ENCODE measurements around the gene ATF3. TPM values are rescaled to one million over a fixed set of nuclear protein-coding genes. Genes with fewer than 3 reads are reported as not detected.

The ATF3 gene
- total and polyA plus RNA-seq, 2 of the 4 experiments (the other 2 are of a cell fraction): 9.9 to 12.3 TPM

- H3K56ac ChIP-seq (ENCODE audit: extremely low read depth, insufficient read depth, low read length): no peak overlapping the region
- intact Hi-C loops (cut with micrococcal nuclease): no loop called here
- CTCF ChIA-PET: no interaction called here
- WGBS, 2 experiments (ENCODE audit: extremely low coverage in 2 of 2, insufficient read length in 1 of 2): 100% methylated on average over 1 of the region's 5 CpGs; no CpG with 5 or more reads in 1 of the 2 experiments
- no peak overlapping the region for H3K27ac ChIP-seq (ENCODE audit: insufficient read depth, low read length)
- DNase-seq (no peak), ATAC-seq (ENCODE audit: low read depth) (no peak)
- in situ Hi-C loops (cut with MboI; ENCODE audit: low sequenced_read_pairs): no loop called here
- H2BK5ac ChIP-seq (ENCODE audit: low read depth, low read length, poor library complexity, severe bottlenecking): no peak overlapping the region
- TF ChIP-seq BHLHE40 (IDR thresholded peaks at IDR 0.05; ENCODE audit: low read depth, low read length) (no peak), FOS (IDR thresholded peaks at IDR 0.05; ENCODE audit: low read depth, low read length) (no peak), CTCF (conservative IDR thresholded peaks at IDR 0.05; ENCODE audit: low read depth, low read length) (no peak), ELK1 (IDR thresholded peaks at IDR 0.05; ENCODE audit: borderline replicate concordance, low read depth, low read length) (no peak), RCOR1 (IDR thresholded peaks at IDR 0.05; ENCODE audit: insufficient replicate concordance, low read length) (no peak), MXI1 (IDR thresholded peaks at IDR 0.05; ENCODE audit: borderline replicate concordance, low read depth, low read length) (no peak), CHD1 (IDR thresholded peaks at IDR 0.05; ENCODE audit: low read depth, low read length) (no peak)
- dilution Hi-C loops (cut with HindIII; ENCODE audit: low sequenced_read_pairs, unreplicated experiment): no loop called here
- H2BK15ac ChIP-seq (ENCODE audit: low read depth, low read length): no peak overlapping the region
- no peaks in the 10 kb centered on the region for H3K36me3 ChIP-seq (ENCODE audit: control insufficient read depth, insufficient read depth, low read length)
- POLR2A ChIA-PET (ENCODE audit: unreplicated experiment): interaction anchor here (0.6 kb wide), 1 partner anchor 29 kb away, joined by 3 read pairs; no protein-coding TSS in a partner anchor
- H2AK9ac ChIP-seq (replicated peaks; ENCODE audit: low read depth, low read length, poor library complexity): no peak overlapping the region
- H2BK20ac ChIP-seq (ENCODE audit: low read depth, low read length): no peak overlapping the region
- no peaks in the 10 kb centered on the region for H3K79me1 ChIP-seq (ENCODE audit: low read depth in 1 of 2, low read length in 2 of 2)
- H3K4me3 ChIP-seq (ENCODE audit: insufficient read depth, low read depth, low read length): no peak overlapping the region
- H3K4me1 ChIP-seq (ENCODE audit: control insufficient read depth, insufficient read depth, low read length): peaks cover 3% of the 10 kb centered on the region
- peaks cover 4% of the 10 kb centered on the region; the same call in 1 of the 2 replicates for H3K9me1 ChIP-seq (ENCODE audit: insufficient read depth, low read length)
- H3K27me3 ChIP-seq (ENCODE audit: control insufficient read depth, insufficient read depth, low read length): no peaks in the 10 kb centered on the region; the same call in 1 of the 2 replicates
- H3K9me3 ChIP-seq (ENCODE audit: control insufficient read depth, insufficient read depth, low read length): no peaks in the 10 kb centered on the region
- no peak overlapping the region for H3K14ac ChIP-seq (replicated peaks; ENCODE audit: low read depth, low read length)
- no peak overlapping the region for H3K9ac ChIP-seq (ENCODE audit: low read depth, low read length)
- no peak overlapping the region for H2AFZ ChIP-seq (replicated peaks; ENCODE audit: low read length, poor library complexity)
- no peaks in the 10 kb centered on the region for H4K20me1 ChIP-seq (ENCODE audit: insufficient read depth, low read length)
- no peak overlapping the region for H2AK5ac ChIP-seq (ENCODE audit: low read depth, low read length)
- no peak overlapping the region for H4K8ac ChIP-seq (ENCODE audit: low read depth in 2 of 2, low read length in 2 of 2)
- no TSS peak for BruUV-seq (replicated peaks)
- H3K4me2 ChIP-seq (ENCODE audit: low read depth, low read length): no peak overlapping the region
- H4K91ac ChIP-seq (ENCODE audit: insufficient read depth, low read depth, low read length): no peak overlapping the region
- no peak overlapping the region for H3K4ac ChIP-seq (ENCODE audit: low read depth, low read length)
- H4K5ac ChIP-seq (ENCODE audit: low read depth, low read length): no peak overlapping the region
- no peak overlapping the region for H2BK120ac ChIP-seq (ENCODE audit: low read depth, low read length)
- 0 out of 2 replicates have a peak overlapping the region, but pooled peaks have one; percentile 2 for H3K23ac ChIP-seq (ENCODE audit: low read depth, low read length)
- no peak overlapping the region for H3K18ac ChIP-seq (ENCODE audit: low read depth, low read length)
Measured at GRCh38 chr1:212568978-212569537, 39.5 kb upstream of the ATF3 start.
